Mucosa of stomach (tissue), 1 donor: ENCODE measurements around the gene UBE4B.

Source experiments
- H3K27me3 ChIP-seq: one replicate; pipeline ENCODE4 v1.7.0; 2013; ENCODE audit warnings: mild to moderate bottlenecking, low read length; ENCODE audit not compliant: control insufficient read depth, insufficient read depth
- H3K36me3 ChIP-seq: one replicate; pipeline ENCODE4 v1.7.0; 2013; ENCODE audit warnings: low read length; ENCODE audit not compliant: control insufficient read depth, insufficient read depth
- H3K4me1 ChIP-seq: one replicate; pipeline ENCODE4 v1.7.0; 2013; ENCODE audit warnings: mild to moderate bottlenecking, low read length; ENCODE audit not compliant: control insufficient read depth, insufficient read depth
- H3K4me3 ChIP-seq: one replicate; pipeline ENCODE4 v1.7.0; 2013; ENCODE audit warnings: low read length
- H3K9ac ChIP-seq: one replicate; pipeline ENCODE4 v1.7.0; 2013; ENCODE audit warnings: mild to moderate bottlenecking, low read length, moderate library complexity
- H3K9me3 ChIP-seq: one replicate; pipeline ENCODE4 v1.7.0; 2013; ENCODE audit warnings: mild to moderate bottlenecking, low read length, moderate library complexity; ENCODE audit not compliant: control insufficient read depth
- donor health status: Pancreatic carcinoma.

The UBE4B gene

DNA sequence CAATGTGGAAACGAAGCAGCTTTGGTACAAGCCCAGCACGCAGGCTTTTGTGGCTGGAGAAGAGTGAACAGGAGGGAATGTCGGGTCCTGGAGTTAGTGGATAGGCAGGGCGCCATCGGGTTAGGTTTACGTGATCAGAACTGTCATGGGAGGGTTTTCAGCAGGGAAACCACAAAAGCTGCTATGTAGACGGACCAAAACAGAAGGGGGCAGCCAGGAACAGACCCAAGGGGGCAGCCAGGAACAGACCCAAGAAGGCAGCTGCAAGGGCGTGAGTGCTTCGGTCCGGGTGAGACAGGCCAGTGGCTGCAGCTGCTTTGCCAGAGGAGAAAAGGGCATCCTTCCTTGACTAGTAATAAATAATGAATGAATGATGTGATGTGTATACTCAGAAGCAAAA is 100.1 kb downstream of the UBE4B start:
- Histone ChIP-seq H3K4me3 (no peak overlapping the region), H3K9ac (no peak overlapping the region), H3K9me3 (no peaks in the 10 kb centered on the region), H3K4me1 (no peaks in the 10 kb centered on the region), H3K27me3 (no peaks in the 10 kb centered on the region), H3K36me3 (peaks cover 13% of the 10 kb centered on the region)

DNA sequence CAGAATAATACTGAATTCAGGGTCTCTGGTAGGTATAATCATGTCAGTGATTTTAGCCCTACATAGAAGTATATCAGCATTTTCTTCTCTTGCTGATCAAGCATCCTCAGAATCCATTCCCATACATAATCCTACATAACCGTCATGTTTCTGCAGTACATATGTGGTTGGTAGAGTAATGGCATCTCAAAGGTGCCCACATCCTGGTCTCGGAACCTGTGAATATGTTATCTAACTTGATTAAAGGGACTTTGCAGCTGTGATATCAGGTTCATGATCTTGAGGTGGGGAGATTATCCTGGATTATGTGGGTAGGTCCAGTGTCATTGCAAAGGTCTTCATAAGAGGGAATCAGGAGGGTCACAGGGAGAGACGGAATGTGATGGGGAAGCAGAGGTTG is 108.2 kb downstream of the UBE4B start:
- no peak overlapping the region for H3K9ac ChIP-seq
- peaks cover 6% of the 10 kb centered on the region for H3K36me3 ChIP-seq
- no peaks in the 10 kb centered on the region for H3K27me3 ChIP-seq
- no peaks in the 10 kb centered on the region for H3K9me3 ChIP-seq
- no peaks in the 10 kb centered on the region for H3K4me1 ChIP-seq
- H3K4me3 ChIP-seq: no peak overlapping the region

DNA sequence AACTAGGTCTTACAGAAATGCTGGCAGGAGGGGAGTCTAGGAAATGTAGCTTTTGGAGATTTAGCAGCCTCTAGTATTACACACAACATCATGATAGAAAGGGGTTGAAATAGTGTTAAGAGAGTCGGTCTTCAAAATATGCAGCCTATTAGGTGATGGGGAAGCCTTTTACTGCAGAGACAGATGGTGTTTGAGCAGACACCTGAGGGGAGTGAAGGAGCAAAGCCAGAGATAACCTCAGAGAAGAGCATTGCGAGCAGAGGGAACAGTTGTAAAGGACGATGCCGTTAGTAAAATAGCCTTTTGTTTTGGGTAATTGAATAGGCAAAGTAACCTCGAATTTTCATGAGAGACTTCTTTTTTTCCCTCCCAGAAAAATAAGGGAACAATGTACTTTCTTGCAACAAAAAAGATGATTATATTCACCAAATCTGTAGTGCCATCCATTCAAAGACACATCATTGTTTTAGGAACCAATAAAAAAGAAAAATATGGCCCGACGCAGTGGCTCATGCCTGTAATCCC is 111.3 kb downstream of the UBE4B start:
- no peak overlapping the region for H3K9ac ChIP-seq
- H3K9me3 ChIP-seq: no peaks in the 10 kb centered on the region
- no peaks in the 10 kb centered on the region for H3K27me3 ChIP-seq
- no peaks in the 10 kb centered on the region for H3K4me1 ChIP-seq
- H3K4me3 ChIP-seq: no peak overlapping the region
- peaks cover 4% of the 10 kb centered on the region for H3K36me3 ChIP-seq

- Histone ChIP-seq H3K4me1 (no peaks in the 10 kb centered on the region), H3K4me3 (no peak overlapping the region), H3K9me3 (no peaks in the 10 kb centered on the region), H3K27me3 (no peaks in the 10 kb centered on the region), H3K36me3 (peaks cover 4% of the 10 kb centered on the region), H3K9ac (no peak overlapping the region)
These were observed 113.6 kb downstream of the UBE4B start for GRCh38 chr1:10146391-10146790.

GRCh38 chr1:10149231-10149630 is 116.5 kb downstream of the UBE4B start:
- Histone ChIP-seq H3K4me3 (no peak overlapping the region), H3K4me1 (no peaks in the 10 kb centered on the region), H3K9ac (no peak overlapping the region), H3K36me3 (peaks cover 4% of the 10 kb centered on the region), H3K27me3 (no peaks in the 10 kb centered on the region), H3K9me3 (no peaks in the 10 kb centered on the region)

- no peaks in the 10 kb centered on the region for H3K36me3 ChIP-seq
- no peaks in the 10 kb centered on the region for H3K9me3 ChIP-seq
- no peaks in the 10 kb centered on the region for H3K4me1 ChIP-seq
- H3K4me3 ChIP-seq: no peak overlapping the region
- no peaks in the 10 kb centered on the region for H3K27me3 ChIP-seq
- no peak overlapping the region for H3K9ac ChIP-seq
These were observed 120.0 kb downstream of the UBE4B start for GRCh38 chr1:10152709-10153284.

DNA sequence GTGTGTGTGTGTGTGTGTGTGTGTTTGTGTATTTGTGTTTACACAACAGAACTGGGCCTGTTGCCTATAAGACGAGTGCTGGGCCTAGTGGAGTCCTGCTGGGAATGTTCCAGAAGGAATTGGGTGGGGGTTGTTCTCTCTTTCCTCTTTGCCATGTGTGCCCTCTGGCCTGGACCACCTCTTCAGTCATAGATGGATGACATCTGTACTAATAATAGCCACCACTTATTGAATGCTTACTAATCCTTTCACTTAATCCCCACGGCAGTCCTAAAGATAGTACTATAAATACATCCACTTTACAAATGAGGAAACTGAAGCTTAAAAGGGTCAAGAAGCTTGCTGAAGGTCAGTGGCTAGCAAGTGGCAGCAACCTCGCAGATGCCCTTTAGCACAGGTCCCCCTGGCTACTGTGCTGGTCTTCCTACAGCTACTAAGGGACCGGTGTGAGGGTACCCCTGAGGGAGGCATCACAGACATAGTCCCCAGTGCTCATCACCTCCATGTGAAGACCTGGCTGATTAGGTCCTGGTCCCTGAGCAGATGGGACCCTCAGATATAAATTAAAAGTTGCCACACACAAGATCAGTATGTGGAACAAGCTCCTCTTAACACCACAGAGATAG is 122.4 kb downstream of the UBE4B start:
- Histone ChIP-seq H3K4me1 (peaks cover 5% of the 10 kb centered on the region), H3K9me3 (no peaks in the 10 kb centered on the region), H3K36me3 (no peaks in the 10 kb centered on the region), H3K9ac (no peak overlapping the region), H3K27me3 (no peaks in the 10 kb centered on the region), H3K4me3 (no peak overlapping the region)

- Histone ChIP-seq H3K4me1 (peaks cover 15% of the 10 kb centered on the region), H3K9ac (no peak overlapping the region), H3K9me3 (no peaks in the 10 kb centered on the region), H3K36me3 (no peaks in the 10 kb centered on the region), H3K27me3 (no peaks in the 10 kb centered on the region), H3K4me3 (no peak overlapping the region)
These were observed 127.4 kb downstream of the UBE4B start for GRCh38 chr1:10160173-10160572.

DNA sequence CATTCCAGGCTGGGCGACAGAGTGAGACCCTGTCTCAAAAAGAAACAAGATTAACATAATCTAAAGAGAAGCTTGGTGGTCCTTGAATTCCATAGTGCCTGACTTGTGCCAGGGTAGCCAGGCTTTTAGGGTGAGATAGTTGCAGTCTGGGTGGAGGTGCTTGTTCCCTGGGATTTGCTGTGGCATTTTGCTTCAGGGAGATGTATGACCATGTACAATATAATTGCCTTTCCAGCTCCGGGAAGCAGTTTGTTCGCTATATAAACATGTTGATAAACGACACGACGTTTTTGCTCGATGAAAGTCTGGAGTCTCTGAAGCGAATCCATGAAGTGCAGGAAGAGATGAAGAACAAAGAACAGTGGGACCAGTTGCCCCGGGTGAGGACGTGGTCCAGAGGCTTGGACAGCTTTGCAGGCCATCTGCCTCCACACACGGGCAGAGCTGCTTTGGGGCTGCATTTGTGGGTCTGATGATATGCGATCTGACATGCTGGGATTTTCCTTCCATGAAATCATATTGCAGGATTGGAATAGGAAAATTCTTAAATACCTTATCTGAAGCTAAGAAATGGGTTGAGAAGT is 128.2 kb downstream of the UBE4B start:
- Histone ChIP-seq H3K36me3 (no peaks in the 10 kb centered on the region), H3K4me3 (no peak overlapping the region), H3K9ac (no peak overlapping the region), H3K4me1 (peaks cover 15% of the 10 kb centered on the region), H3K27me3 (no peaks in the 10 kb centered on the region), H3K9me3 (no peaks in the 10 kb centered on the region)

DNA sequence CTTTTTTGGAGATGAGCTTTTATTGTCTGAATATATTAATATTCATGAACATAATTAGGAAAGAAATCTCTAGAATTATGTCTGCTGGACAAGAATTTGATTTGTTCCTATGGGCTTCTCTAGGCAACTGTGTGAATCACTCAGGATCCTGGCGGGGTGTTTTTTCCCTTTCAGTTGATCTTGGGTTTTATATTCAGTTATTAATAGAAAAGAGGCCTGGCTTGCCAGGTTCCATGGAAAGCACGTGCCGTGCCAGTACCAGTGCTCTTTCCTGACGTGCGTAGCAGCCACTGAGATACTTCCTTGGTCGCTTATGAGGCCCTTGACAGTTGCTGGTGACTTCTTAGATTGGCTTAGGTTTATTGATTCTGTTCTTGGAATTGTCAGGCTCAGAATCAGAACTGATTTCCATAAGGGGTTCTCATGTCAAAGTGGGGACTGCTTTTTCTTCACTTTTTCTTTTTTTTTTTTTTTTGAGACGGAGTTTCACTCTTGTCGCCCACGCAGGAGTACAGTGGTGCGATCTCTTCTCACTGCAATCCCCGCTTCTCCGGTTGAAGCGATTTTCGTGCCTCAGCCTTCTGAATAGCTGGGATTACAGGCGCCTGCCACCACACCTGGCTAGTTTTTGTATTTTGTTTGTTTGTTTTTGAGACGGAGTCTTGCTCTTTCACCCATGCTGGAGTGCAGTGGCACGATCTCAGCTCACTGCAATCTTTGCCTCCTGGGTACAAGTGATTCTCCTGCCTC is 129.0 kb downstream of the UBE4B start:
- no peaks in the 10 kb centered on the region for H3K27me3 ChIP-seq
- peaks cover 15% of the 10 kb centered on the region for H3K4me1 ChIP-seq
- H3K36me3 ChIP-seq: no peaks in the 10 kb centered on the region
- no peak overlapping the region for H3K9ac ChIP-seq
- no peaks in the 10 kb centered on the region for H3K9me3 ChIP-seq
- H3K4me3 ChIP-seq: no peak overlapping the region

GRCh38 chr1:10168912-10169514 is 136.3 kb downstream of the UBE4B start:
- Histone ChIP-seq H3K9me3 (no peaks in the 10 kb centered on the region), H3K9ac (no peak overlapping the region), H3K4me3 (no peak overlapping the region), H3K4me1 (peaks cover 9% of the 10 kb centered on the region), H3K27me3 (no peaks in the 10 kb centered on the region), H3K36me3 (no peaks in the 10 kb centered on the region)

DNA sequence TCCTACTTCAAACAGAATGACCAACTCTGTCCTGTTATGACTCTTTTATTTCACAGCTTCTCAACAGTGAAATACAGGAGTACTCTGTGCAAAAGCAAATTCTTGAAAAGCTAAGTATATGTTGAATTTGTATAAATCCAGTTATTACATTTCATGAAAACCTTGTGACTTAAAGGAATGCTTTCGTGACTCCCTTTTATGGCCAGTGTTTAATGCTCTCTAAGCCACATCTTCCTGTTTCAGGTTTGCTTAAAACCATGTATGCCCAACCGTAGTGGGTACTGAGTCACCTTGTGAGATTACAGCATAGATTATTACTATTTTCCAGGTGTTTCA is 137.4 kb downstream of the UBE4B start:
- Histone ChIP-seq H3K36me3 (no peaks in the 10 kb centered on the region), H3K9ac (no peak overlapping the region)

More for the DNA sequence above, 137.4 kb downstream of the UBE4B start:
- peaks cover 9% of the 10 kb centered on the region for H3K4me1 ChIP-seq
- no peak overlapping the region for H3K4me3 ChIP-seq
- H3K27me3 ChIP-seq: no peaks in the 10 kb centered on the region
- H3K9me3 ChIP-seq: no peaks in the 10 kb centered on the region
